GM23338 (cell line): ENCODE measurements around the gene FBXO17.

Source experiments
- TF ChIP-seq, protein P1 (sequence below), 2 experiments: fragments of 200-600 bp in 1 of 2; sonication (generic) in 1 of 2; conservative IDR thresholded peaks; 2 replicates each; pipeline versions ENCODE4 v1.5.1 to v1.6.1; 2016 to 2017; ENCODE audit warnings: antibody characterized with exemption in 2 of 2, low read depth in 2 of 2, mild to moderate bottlenecking in 2 of 2, moderate library complexity in 1 of 2
- TF ChIP-seq, protein P2 (sequence below): fragments of 250-450 bp; sonication (Bioruptor Pico); IDR thresholded peaks from 2 replicates; pipeline ENCODE4 v1.5.0; 2020; ENCODE audit warnings: mild to moderate bottlenecking, moderate library complexity

DNA sequence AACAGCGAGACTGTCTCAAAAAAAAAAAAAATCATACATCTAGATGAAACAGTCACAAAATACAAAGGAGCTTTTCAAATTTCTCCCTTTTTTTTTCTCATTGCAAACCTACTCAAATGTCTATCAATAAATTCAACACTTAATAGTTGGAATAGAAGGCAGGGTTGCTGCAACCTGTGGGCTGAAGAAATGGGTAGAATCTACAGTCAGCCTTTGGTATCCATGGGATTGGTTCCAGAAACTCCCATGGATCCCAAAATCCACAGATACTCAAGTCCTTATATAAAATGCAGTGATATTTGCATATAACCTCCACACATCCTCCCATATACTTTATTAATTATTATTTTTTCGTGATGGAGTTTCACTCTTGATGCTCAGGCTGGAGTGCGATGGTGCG is 42.1 kb upstream of the FBXO17 start:
- TF ChIP-seq, protein P1, sequence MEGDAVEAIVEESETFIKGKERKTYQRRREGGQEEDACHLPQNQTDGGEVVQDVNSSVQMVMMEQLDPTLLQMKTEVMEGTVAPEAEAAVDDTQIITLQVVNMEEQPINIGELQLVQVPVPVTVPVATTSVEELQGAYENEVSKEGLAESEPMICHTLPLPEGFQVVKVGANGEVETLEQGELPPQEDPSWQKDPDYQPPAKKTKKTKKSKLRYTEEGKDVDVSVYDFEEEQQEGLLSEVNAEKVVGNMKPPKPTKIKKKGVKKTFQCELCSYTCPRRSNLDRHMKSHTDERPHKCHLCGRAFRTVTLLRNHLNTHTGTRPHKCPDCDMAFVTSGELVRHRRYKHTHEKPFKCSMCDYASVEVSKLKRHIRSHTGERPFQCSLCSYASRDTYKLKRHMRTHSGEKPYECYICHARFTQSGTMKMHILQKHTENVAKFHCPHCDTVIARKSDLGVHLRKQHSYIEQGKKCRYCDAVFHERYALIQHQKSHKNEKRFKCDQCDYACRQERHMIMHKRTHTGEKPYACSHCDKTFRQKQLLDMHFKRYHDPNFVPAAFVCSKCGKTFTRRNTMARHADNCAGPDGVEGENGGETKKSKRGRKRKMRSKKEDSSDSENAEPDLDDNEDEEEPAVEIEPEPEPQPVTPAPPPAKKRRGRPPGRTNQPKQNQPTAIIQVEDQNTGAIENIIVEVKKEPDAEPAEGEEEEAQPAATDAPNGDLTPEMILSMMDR (conservative IDR thresholded peaks at IDR 0.05; ENCODE audit: low read depth in 2 of 2), result no peak
- TF ChIP-seq, protein P2, sequence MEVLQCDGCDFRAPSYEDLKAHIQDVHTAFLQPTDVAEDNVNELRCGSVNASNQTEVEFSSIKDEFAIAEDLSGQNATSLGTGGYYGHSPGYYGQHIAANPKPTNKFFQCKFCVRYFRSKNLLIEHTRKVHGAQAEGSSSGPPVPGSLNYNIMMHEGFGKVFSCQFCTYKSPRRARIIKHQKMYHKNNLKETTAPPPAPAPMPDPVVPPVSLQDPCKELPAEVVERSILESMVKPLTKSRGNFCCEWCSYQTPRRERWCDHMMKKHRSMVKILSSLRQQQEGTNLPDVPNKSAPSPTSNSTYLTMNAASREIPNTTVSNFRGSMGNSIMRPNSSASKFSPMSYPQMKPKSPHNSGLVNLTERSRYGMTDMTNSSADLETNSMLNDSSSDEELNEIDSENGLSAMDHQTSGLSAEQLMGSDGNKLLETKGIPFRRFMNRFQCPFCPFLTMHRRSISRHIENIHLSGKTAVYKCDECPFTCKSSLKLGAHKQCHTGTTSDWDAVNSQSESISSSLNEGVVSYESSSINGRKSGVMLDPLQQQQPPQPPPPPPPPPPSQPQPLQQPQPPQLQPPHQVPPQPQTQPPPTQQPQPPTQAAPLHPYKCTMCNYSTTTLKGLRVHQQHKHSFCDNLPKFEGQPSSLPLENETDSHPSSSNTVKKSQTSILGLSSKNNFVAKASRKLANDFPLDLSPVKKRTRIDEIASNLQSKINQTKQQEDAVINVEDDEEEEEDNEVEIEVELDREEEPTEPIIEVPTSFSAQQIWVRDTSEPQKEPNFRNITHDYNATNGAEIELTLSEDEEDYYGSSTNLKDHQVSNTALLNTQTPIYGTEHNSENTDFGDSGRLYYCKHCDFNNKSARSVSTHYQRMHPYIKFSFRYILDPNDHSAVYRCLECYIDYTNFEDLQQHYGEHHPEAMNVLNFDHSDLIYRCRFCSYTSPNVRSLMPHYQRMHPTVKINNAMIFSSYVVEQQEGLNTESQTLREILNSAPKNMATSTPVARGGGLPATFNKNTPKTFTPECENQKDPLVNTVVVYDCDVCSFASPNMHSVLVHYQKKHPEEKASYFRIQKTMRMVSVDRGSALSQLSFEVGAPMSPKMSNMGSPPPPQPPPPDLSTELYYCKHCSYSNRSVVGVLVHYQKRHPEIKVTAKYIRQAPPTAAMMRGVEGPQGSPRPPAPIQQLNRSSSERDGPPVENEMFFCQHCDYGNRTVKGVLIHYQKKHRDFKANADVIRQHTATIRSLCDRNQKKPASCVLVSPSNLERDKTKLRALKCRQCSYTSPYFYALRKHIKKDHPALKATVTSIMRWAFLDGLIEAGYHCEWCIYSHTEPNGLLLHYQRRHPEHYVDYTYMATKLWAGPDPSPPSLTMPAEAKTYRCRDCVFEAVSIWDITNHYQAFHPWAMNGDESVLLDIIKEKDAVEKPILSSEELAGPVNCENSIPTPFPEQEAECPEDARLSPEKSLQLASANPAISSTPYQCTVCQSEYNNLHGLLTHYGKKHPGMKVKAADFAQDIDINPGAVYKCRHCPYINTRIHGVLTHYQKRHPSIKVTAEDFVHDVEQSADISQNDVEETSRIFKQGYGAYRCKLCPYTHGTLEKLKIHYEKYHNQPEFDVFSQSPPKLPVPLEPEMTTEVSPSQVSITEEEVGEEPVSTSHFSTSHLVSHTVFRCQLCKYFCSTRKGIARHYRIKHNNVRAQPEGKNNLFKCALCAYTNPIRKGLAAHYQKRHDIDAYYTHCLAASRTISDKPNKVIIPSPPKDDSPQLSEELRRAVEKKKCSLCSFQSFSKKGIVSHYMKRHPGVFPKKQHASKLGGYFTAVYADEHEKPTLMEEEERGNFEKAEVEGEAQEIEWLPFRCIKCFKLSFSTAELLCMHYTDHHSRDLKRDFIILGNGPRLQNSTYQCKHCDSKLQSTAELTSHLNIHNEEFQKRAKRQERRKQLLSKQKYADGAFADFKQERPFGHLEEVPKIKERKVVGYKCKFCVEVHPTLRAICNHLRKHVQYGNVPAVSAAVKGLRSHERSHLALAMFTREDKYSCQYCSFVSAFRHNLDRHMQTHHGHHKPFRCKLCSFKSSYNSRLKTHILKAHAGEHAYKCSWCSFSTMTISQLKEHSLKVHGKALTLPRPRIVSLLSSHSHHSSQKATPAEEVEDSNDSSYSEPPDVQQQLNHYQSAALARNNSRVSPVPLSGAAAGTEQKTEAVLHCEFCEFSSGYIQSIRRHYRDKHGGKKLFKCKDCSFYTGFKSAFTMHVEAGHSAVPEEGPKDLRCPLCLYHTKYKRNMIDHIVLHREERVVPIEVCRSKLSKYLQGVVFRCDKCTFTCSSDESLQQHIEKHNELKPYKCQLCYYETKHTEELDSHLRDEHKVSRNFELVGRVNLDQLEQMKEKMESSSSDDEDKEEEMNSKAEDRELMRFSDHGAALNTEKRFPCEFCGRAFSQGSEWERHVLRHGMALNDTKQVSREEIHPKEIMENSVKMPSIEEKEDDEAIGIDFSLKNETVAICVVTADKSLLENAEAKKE (CRISPR knock-in tag), result no peak
